ENCODE results near the gene EPHA10. TPM values are rescaled to one million over a fixed set of nuclear protein-coding genes. Genes with fewer than 3 reads are reported as not detected.

Gene EPHA10
- polyA plus RNA-seq, 1 donor from 2014 or later, result 39.4 TPM

DNA sequence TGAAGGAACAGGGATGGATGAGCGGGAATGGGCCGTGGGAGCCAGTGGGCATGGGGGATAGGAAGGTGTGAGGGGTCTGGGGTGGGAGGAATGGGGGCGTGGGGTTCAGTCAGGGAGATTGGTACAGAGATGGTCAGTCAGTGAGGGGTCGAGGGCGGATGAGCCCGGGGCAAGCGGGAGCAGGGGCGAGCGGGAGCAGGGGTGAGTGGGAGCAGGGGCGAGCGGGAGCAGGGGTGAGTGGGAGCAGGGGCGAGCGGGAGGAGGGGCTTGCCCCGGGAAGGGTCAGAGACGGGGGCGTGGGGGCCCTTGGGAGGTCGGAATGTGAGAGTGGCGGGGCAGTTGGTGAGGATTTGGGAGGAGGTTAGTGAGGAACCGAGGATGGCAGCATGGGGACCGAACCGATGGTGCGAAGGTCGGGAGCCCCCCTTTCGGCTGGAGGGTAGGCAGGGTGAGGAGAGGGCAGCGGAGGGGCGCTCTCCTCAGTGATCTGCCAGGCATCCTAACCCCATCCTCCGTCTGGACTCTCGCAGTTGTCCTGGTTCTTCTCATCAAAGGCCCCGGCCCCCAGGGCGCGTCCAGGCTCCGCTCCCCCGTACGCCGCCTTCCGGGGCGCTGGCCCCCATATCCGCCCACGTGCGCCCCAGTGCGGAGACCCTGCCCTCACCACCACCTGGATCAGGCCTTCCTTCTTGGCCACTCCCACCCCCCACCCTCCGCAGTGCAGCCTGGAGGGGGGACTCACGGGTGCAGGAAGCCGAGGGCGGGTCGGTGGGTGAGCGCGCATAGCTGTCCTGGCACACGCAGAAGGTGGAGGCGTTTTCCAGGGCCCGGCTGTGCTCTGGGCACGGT, 11.2 kb downstream of the EPHA10 start:
- H3K79me2 ChIP-seq (replicated peaks; ENCODE audit: insufficient read depth, low read length), result no peaks in the 10 kb centered on the region
- H3K27ac ChIP-seq (ENCODE audit: low read length), result no peak overlapping the region
- peak overlapping the region; percentile 45 for H3K9ac ChIP-seq (ENCODE audit: low read length)
- no peaks in the 10 kb centered on the region for H3K36me3 ChIP-seq (ENCODE audit: insufficient read depth, low read length)
- H3F3A ChIP-seq (ENCODE audit: insufficient read depth, low read length, poor library complexity, severe bottlenecking), result no peaks in the 10 kb centered on the region
- H2AFZ ChIP-seq (ENCODE audit: low read depth, low read length), result no peak overlapping the region
- H3K4me3 ChIP-seq (ENCODE audit: low read length), result peak overlapping the region; percentile 58
- H3K9me3 ChIP-seq (ENCODE audit: low read length), result no peaks in the 10 kb centered on the region
- no peaks in the 10 kb centered on the region for H3K9me2 ChIP-seq (ENCODE audit: insufficient read depth, low read length)
- no peak overlapping the region for H3K4me2 ChIP-seq (ENCODE audit: low read length)
- H4K20me1 ChIP-seq (ENCODE audit: insufficient read depth), result no peaks in the 10 kb centered on the region
- H3K27me3 ChIP-seq (ENCODE audit: insufficient read depth, low read depth, low read length), result peaks cover 69% of the 10 kb centered on the region
- TF ChIP-seq EZH2 (IDR thresholded peaks at IDR 0.05; ENCODE audit: borderline replicate concordance, insufficient read depth, low read length, poor library complexity, severe bottlenecking) (no peak), TAF1 (IDR thresholded peaks at IDR 0.05; ENCODE audit: low read depth) (no peak), EP300 (conservative IDR thresholded peaks at IDR 0.05; ENCODE audit: poor library complexity, severe bottlenecking) (no peak)

DNA sequence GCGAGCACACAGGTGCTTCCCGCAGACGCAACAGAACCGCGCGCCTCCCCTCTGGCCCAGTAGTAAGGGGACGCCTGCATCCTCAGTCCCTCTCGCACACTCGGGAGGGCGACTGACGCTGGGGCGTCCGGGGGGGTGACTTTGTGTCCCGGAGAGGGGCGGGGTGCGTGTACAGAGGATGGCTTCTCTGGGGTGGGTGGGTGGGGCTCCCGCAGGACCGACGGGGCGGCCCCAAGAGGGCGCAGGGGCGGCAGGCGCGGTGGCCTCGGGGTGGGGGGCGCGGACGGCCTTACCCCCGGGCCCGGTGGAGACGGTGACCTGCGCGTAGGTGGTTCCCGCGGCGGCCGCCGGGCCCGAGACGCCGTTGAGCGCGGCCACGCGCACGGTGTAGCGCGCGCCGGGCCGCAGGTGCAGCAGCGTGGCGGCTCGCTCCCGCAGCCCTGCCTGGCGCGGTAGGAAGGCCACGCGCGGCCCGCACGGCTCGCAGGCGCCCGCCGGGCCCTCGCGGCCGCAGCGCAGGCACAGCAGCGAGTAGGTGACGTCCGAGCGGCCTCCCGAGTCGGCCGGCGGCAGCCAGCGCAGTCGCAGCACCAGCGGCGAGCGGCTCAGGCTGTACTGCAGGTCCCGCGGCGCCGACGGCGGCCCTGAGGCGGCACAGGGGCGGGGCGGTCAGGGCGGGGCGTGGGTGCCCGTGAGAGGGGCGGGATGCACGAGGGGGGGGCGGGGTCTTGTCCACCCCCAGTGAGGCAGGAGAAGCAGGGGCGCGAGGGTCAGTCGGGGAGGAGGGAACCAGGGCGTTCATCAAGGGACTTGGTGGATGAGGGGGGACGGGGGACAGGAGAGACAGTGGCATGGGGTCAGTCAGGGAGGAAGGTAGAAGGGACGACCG, 12.1 kb downstream of the EPHA10 start:
- Histone ChIP-seq H2AFZ (ENCODE audit: low read depth, low read length) (peak overlapping the region; percentile 33), H3K4me2 (ENCODE audit: low read length) (no peak overlapping the region), H3K9me3 (ENCODE audit: low read length) (no peaks in the 10 kb centered on the region), H3K4me3 (ENCODE audit: low read length) (peak overlapping the region; percentile 58), H4K20me1 (ENCODE audit: insufficient read depth) (no peaks in the 10 kb centered on the region), H3K79me2 (replicated peaks; ENCODE audit: insufficient read depth, low read length) (no peaks in the 10 kb centered on the region), H3K9me2 (ENCODE audit: insufficient read depth, low read length) (no peaks in the 10 kb centered on the region), H3K9ac (ENCODE audit: low read length) (peak overlapping the region; percentile 45), H3K27ac (ENCODE audit: low read length) (no peak overlapping the region), H3K27me3 (ENCODE audit: insufficient read depth, low read depth, low read length) (peaks cover 61% of the 10 kb centered on the region), H3K36me3 (ENCODE audit: insufficient read depth, low read length) (no peaks in the 10 kb centered on the region), H3F3A (ENCODE audit: insufficient read depth, low read length, poor library complexity, severe bottlenecking) (no peaks in the 10 kb centered on the region)
- TF ChIP-seq SMC3 (conservative IDR thresholded peaks at IDR 0.05; ENCODE audit: poor library complexity), result no peak
- TF ChIP-seq MXI1 (conservative IDR thresholded peaks at IDR 0.05; ENCODE audit: poor library complexity, severe bottlenecking), result peak; percentile 49
- TF ChIP-seq, protein P1, sequence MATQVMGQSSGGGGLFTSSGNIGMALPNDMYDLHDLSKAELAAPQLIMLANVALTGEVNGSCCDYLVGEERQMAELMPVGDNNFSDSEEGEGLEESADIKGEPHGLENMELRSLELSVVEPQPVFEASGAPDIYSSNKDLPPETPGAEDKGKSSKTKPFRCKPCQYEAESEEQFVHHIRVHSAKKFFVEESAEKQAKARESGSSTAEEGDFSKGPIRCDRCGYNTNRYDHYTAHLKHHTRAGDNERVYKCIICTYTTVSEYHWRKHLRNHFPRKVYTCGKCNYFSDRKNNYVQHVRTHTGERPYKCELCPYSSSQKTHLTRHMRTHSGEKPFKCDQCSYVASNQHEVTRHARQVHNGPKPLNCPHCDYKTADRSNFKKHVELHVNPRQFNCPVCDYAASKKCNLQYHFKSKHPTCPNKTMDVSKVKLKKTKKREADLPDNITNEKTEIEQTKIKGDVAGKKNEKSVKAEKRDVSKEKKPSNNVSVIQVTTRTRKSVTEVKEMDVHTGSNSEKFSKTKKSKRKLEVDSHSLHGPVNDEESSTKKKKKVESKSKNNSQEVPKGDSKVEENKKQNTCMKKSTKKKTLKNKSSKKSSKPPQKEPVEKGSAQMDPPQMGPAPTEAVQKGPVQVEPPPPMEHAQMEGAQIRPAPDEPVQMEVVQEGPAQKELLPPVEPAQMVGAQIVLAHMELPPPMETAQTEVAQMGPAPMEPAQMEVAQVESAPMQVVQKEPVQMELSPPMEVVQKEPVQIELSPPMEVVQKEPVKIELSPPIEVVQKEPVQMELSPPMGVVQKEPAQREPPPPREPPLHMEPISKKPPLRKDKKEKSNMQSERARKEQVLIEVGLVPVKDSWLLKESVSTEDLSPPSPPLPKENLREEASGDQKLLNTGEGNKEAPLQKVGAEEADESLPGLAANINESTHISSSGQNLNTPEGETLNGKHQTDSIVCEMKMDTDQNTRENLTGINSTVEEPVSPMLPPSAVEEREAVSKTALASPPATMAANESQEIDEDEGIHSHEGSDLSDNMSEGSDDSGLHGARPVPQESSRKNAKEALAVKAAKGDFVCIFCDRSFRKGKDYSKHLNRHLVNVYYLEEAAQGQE (IDR thresholded peaks at IDR 0.05; ENCODE audit: borderline replicate concordance), result no peak
- no peak for TF ChIP-seq TAF1 (IDR thresholded peaks at IDR 0.05; ENCODE audit: low read depth)
- no peak for TF ChIP-seq RAD21 (conservative IDR thresholded peaks at IDR 0.05)
- peak; percentile 38 for TF ChIP-seq POLR2AphosphoS5 (IDR thresholded peaks at IDR 0.05)
